Stimulated activated CD8-positive, alpha-beta memory T cell treated with anti-CD3 and anti-CD28 coated beads, Interleukin-4, amount 100 ng/mL, for 48 hours (primary cell): ENCODE data around the gene DTWD1.
"Not testable (repeated sequence)": the region's sequence is repeated elsewhere in the genome, so short reads cannot be mapped to it uniquely, and the experiment has no call there.

Experiments used
- DNase-seq: peaks from one replicate; pipeline ENCODE4 v3.0.0-alpha.2; 2020

DTWD1 gene, protein sequence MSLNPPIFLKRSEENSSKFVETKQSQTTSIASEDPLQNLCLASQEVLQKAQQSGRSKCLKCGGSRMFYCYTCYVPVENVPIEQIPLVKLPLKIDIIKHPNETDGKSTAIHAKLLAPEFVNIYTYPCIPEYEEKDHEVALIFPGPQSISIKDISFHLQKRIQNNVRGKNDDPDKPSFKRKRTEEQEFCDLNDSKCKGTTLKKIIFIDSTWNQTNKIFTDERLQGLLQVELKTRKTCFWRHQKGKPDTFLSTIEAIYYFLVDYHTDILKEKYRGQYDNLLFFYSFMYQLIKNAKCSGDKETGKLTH

DNA sequence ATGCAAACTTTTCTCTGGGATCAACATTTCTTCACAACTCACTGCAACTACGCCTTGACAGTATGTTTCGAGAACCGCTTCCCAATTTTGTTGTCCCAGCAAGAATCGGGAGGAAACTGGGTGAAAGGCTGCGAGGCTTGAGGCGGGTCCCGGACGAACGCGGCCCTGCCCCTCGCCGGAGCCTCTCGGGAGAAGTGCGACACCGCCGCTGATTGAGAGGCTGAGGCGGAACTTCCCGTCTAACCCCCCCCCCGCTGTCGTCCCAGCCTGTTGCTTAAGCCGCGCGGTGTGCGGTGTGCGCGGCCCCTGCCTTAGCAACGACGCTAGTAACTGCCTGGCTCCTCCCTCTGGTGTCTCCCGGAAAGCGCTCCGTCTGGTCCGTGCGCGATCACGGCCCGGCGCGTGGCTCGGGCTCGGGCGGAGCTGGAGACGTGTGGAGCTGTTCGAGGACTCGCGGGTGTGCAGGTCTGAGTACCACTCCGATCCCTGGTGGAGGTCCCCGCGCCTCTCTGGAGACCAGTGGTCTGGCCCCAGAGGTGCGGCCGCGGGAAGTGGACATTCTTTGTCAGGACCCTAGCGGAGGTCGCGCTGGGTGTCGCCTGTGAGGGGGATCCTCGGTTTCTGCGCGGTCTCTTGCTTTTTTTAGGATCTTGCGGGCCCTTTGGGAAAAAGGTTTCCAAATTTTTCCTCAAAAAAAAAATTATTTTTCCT lies at the start of gene DTWD1, which contains the start of gene FAM227B:
TSS of gene DTWD1 (plus strand) at position 391 of the 711 bp plus-strand sequence. CDS start 4,120 bp downstream, outside the sequence.
TSS of gene FAM227B (minus strand) at position 161 of the 711 bp plus-strand sequence. CDS start 5,647 bp downstream, outside the sequence.
- DNase-seq, result peak; percentile 93

DNA sequence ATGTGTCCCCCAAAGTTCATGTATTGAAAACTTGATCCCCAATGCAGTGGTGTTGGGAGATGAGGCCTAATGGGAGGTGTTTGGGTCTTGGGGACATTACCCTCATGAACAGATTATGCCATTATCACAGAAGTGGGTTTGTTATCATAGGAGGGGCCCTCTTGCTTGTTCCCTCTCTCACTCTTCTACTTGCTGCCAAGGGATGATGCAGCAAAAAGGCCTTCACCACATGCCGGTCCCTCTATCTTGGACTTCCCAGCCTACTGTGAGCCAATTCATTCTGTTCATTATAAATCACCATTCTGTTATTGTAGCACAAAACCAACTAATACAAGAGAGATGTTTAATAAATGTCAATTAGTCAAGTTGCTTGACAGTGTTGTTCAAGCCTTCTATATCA lies 47.4 kb upstream of the DTWD1 start:
- no peak for DNase-seq

DNA sequence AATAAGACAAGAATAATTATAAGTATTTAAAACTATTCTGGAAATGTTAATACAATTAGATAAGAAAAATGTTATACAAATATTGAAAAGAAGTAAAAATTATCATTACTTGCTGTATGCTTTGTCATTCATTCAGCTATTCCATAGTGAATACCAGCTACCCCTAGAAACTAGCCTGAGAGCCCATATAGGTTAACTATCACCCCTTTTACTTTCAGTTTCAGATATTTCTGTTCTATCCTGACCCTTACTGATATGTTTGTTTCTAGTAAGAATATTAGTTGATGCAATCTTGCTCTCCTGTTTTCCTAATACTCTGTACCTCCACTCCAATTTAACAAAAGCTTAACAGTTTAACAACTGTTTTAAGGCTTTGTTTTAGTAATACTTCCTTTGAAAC lies 31.8 kb upstream of the DTWD1 start:
- no peak for DNase-seq

DNA sequence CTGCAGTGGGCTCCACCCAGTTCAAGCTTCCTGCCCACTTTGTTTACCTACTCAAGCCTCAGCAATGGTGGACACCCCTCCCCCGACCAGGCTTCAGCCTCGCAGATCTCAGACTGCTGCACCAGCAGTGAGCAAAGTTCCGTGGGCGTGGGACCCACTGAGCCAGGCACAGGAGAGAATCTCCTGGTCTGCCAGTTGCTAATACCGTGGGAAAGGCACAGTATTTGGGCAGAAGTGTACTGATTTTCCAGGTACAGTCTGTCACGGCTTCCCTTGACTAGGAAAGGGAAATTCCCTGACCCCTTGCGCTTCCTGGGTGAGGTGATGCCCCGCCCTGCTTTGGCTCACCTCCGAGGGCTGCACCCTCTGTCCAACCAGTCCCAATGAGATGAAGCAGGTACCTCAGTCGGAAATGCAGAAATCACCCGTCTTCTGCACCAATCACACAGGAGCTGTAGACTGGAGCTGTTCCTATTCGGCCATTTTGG lies 28.0 kb upstream of the DTWD1 start:
- peak; percentile 24 for DNase-seq

DNA sequence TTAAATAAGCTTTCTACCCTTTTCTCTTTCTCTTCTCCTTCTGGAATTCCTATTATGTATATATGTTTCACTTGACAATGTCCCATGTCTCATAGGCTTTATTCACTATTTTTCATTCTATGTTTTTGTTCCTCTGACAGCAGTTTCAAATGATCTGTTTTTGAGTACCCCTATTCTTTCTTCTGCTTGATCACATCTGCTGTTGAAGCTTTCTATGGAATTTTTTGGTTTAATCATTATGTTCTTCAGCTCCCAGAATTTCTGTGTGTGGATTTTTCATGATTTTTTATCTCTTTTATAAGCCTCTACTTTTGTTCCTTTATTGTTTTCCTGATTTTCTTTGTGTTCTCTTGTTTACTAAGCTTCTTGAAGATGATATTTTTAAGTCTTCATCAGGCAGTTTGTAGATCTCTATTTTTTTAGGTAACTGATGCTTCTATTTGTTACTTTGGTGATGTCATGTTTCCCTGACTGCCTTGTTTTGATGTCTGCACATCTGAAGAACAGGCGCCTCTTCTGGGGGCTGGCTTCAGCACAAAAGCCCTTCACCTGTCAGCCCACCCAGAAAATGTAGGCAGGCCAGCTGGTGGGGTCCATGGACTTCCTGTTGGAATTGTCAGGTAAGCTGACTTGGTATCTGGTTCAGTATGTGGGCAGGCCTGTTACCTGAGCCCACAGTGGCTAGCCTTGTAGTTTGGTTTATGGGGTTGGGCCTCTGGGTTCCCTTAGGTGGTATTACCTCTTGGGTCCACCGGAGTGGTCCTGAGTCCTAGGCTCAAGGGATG lies 16.0 kb upstream of the DTWD1 start:
- DNase-seq, result no peak

DNA sequence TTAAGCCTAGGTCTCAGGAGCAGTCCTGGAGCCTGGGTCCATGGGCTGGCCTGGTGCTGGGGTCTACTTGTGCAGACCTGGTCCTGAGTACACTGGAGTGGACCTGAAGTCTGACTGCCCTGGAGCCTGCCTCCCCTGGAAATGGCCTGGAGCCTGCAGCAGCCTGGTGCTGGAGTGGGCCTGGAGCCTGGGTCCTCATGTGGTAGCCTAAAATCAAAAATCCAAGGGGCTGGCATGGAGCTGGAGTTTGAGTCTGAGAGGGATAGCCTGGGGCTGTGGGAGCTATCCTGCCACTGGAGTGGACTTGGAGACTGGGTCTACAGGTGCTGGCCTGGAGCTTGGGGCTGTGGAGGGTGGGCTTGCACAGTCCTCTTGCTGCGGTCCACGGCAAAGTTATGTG lies 15.3 kb upstream of the DTWD1 start:
- DNase-seq, result no peak

DNA sequence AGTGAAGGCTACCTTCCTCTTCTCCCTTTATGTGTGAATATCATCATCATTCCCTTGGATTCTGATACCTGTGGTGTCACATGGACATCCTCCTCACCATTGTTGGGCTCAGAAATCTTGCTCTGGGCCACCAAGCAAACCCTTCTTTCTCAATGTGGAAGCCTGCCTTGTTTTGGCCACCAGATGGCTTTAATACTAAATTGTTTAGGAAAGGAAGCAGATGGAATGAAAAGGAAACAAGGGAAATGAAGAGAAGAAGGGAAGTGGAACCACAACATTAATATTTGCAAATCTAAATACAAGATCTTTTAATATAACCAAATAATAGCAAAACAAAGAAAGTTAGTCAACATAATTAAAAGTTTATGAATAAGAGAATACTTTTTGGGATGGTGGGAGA lies 14.3 kb upstream of the DTWD1 start:
- no peak for DNase-seq

DNA sequence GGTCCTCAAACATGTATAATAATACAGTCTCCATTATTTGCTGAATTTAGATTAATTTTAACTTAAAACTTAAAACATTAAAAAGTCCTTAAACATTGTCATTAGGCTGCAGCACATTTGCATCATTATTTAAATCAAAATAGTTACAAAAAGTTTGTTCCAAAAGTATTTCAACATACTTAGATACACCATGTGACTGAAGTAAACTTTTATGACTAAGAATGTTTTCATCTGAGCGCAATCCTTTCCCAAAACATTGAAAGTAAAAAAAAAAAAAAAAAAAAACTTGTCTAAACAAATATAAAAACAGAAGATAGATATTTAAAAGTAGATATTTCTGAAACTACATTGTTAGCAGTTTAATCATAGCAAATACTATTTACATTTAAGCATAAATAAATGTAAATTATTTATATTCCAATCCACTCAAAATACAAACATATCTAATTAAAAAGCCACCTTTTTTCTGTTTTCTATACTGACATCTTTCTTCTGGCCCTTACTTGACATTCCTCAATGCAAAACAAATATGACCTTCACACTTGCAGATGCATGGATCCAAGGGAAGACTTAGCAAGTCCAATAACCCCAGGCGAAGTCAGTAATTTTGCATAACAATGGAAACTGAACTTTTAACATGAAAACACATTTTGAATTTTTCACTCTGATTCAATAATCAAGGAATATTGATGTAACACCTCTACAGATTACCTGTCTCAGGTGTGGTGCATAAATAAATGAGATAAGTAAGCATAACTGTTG lies 10.5 kb upstream of the DTWD1 start:
- DNase-seq, result no peak

DNA sequence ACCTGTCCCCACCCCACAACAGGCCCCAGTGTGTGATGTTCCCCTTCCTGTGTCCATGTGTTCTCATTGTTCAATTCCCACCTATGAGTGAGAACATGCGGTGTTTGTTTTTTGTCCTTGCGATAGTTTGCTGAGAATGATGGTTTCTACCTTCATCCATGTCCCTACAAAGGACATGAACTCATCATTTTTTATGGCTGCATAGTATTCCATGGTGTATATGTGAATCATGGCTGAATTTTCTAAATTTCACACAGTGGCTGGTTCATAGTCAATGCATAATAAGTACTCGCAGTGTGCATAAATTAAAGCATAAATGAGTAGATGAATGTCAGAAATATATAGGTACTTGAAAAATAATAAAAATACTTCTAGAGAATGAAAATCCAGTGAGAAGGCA lies 8.6 kb upstream of the DTWD1 start:
- not testable (repeated sequence) for DNase-seq

DNA sequence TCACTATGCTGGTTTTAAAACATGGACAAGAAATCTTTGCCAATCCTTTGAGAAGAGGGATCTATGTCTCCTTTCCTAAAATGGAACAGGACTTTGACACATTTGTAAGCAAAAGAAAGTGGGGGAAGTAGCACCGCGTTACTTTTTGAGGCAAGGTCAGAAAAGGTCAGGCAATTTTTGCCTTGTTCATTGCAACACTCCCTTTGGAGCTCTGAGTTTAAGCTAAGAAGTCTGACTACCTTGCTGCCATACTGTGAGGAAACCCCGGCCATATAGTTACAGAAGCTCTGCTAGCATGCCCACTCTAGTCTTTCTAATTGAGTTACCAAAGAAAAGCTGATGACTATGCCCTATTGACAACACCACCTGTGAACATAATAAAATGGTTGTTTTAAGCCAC lies 1.6 kb upstream of the DTWD1 start:
- DNase-seq, result no peak

DNA sequence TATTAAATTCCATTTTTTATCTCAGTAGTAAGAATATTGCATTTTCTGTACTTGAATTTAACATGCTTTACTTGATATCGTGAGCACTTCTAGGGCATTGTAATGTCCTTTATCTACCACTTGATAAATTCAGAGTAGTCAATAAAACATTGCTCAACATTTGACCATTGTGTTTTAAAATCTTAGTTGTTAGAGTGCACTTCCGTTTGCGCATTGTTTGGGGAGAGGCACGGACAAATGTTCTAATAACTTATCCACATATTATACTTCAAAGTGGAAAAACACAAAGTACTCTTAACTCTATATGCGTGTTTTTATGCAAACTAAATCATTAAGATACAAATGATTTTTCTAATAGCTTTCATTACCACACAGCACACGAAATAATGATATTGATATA lies 649 bp upstream of the DTWD1 start:
- DNase-seq, result no peak

DNA sequence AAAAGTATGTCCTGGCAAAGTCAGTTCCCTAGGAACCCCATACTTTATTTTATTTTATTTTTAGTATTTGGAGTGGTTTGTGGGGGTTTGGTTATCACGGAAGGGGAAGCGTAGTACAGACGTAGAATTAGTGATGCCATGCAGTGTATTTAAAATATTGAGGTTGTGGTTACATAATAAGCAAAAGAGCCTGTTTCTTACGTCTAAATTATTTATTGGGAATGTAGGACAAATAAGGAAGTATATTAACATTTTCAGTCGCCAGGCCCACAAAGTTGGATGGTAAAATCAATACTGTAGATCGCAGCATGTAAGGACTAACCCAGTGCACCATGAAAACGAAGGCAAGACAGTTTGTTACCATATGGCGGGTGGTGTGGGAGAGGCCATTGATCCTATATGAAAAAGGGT lies 558 bp downstream of the DTWD1 start:
- DNase-seq, result no peak

DNA sequence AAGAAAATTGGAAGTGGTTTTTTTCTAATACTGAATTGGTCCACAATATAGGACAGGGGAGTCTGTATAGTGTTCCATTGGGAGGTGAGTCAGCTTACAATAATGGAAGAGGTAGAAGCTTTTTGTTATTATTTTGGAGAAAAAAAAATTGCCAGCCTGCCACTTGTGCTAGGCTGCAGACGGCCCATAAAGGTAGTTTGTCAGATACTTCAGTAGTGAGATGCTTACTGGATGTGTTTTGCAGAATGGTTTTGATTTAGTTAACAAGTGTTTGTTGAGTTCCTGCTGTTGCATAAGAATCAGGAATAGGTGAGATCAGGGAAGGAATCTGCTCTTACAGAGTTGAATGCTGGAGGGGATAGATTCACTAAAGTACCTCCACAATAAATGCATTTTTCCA lies 1.0 kb downstream of the DTWD1 start:
- DNase-seq, result no peak

DNA sequence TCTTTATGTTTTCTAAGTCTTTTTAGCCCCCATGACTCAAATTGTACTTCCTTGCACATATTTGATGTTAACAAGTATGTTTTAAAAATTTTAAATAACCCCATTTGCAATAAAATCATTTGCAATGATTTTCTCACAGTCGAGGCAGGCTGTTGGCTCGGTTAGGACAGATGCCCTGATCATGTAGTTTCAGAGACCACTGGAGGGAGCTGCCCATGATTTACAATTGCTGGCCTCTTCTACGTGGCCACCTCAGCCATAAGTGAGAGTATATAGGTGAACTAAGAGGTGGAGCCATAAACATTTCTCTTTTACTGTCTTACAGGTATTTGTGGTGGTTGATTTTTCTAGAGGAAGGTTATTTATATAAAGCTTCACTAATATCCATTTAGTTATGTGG lies 1.7 kb downstream of the DTWD1 start:
- no peak for DNase-seq

DNA sequence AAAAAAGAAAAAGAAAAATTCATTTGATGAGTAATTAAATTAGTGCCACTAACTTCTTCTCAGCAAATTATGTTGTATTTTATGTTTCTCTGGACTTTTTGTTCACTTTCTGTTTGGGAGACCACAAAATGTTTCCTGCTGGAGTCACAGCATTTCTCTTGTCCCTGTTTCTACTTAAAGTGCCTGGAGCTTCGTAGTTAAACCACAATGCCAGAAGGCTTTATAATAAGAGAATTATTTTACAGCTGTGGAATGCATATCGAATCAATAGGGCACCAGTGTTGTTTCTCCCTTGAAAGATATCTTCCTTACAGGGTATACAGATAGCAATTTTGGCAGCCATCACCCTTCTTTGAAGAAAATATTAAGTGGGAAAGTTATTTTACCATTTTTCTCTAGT lies 3.2 kb downstream of the DTWD1 start:
- DNase-seq, result no peak

DNA sequence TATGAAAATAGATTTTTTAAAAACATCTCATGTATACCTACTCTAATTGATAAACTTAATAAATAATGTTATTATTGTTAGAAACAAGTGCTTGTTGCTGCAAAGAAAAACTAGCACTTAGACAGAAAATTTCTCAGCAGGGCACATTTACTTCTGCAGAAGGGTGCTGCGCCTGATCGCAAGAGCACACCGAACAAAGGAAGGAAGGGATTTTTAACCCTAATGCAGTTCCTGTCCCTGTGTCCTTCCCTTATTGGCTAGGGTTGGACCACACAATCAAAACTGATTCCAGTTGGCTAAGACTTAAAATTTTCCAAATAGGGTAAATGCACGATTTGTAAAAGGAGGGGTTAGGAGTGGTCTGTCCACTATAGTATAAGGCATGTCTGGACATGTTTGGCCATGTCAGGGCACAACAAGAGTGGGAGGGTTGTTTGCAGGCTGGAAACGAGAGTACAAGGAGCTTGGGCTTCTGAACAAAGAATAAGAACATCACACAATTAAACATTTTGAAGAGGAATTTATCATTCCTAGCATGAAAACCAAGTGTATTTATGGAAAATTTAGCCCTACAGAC lies 4.7 kb downstream of the DTWD1 start:
- no peak for DNase-seq

DNA sequence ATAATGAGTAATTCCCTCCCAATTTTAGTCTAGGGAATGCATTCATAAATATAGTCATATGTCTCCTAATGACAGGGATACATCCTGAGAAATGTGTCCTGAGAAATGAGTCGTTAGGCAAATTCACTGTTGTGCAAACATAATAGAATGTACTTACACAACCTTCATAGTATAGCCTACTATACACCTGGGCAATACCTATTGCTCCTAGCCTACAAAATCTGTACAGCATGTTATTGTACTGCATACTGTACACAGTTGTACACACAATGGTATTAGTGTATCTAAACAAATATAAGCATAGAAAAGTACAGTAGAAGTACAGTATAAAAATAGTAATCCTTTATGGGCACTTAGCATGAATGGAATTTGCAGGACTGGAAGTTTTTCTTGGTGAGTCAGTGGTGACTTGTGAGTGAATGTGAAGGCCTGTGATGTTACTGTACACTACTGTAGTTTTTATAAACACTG lies 6.6 kb downstream of the DTWD1 start:
- no peak for DNase-seq

DNA sequence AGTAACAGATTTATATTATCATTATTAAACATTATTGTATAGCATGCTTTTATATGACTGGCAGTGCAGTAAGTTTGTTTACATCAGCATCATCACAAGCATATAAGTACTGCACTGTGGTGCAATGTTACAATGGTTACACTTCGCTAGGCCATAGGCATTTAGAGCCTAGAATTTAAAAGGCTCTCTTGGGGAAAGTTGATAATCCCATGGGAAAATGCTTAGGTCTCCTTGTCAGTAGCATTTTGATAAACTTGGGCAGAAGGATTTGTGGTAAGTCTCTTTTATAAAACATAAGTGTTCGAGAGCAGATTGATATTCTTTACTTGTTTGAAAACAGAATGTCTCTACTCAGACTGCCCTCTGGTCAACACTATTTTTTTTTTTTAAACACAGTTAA lies 7.5 kb downstream of the DTWD1 start:
- DNase-seq, result no peak

DNA sequence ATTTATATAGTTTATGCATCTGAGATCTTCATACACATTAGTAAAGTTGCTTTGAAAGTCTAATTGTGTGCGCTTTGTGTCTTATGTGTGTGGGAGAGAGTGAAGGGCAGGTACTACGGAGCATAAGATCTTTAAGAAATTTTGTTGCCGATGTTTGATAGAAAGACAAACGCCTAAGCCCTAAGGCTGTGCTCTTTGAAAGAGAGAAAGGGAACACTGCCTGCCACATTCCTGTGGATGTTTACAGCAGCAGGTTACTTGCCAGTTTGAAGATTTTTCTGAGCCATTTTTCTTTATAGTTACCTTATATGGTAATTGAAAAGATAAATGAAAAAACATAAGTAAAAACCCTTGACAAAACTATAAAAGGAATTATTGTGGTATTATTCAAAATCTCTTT lies 17.0 kb downstream of the DTWD1 start:
- DNase-seq, result no peak

DNA sequence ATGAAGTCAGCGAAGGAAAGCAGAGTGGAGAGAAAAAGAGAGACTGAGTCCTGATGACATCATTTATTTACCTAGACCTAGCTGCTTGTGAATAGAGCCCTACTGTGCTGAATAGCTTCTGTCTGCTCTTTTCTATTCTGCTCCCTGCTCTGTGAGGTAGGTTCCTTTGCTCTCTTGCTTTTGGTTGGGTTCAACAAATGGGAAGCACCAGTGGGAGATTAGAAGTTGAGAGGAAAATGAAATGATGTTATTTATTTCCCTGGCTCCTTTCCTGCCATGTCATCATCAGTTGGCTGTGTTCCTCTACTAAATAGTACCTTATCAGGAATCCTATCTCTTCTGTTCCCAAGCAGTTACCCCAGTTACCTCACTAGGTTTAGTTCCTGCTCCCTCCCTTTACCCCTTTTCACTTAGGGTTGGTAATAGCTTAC lies 23.5 kb downstream of the DTWD1 start:
- DNase-seq, result no peak

DNA sequence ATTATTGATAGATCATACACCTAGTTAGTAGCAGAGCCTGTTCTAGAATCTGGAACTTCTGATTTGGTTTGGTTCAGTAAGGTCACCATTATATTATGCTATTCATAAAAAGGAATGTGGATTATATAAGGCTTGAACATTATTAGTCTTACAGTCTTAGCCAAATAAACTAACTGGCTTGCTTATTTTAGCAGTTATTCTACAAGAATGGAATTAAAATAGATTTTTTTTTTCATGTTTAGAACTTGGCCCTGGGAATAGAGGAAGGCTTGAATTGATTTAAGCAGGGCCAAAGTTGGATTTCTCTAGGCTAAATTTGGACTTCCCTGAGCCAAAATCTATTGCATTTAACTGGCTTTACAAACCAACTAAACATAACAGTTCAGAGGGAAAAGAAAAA lies 24.4 kb downstream of the DTWD1 start:
- no peak for DNase-seq

DNA sequence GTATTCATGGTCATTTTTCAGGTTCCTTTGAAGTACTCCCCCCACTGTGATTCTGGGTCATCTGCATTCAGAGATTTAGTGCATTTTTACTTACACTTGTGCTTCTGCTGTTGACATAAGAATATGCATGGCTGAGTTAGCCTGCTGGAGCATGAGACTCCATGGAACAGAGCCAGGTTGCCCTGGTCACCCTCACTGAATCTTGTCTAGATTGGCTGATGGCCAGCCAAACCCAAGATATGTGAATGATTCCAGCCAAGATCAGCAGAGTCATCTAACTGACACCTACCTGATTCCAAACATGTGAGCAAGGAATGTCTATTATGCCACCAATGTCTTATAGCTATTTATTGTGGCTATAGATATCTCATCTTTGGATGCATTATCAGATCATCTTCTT lies 25.1 kb downstream of the DTWD1 start:
- no peak for DNase-seq
